Endothelial cell of umbilical vein (primary cell): ENCODE measurements around the gene ZBTB32. TPM values are rescaled to one million over a fixed set of nuclear protein-coding genes. Genes with fewer than 3 reads are reported as not detected.

ENCODE experiments used
- BruUV-seq: library from RNA; stranded (reverse); fragments of 400-500 nt; replicated peaks from 2 replicates; lab custom pipeline; 2021; lab: Mats Ljungman, UMichigan
- CTCF ChIA-PET: fragments of 300-600, 350-600 bp; sonication (Branson Sonifier 250); formaldehyde crosslinking; loops from one replicate; lab custom pipeline; 2021; ENCODE audit warnings: antibody characterized with exemption, inconsistent platforms; lab: Charles Lee
- POLR2A ChIA-PET: fragments of 300-600, 350-600 bp; sonication (Branson Sonifier 250); formaldehyde crosslinking; loops from one replicate; lab custom pipeline; 2021; ENCODE audit warnings: antibody characterized with exemption, inconsistent platforms; lab: Charles Lee
- DNase-seq: peaks from one replicate; pipeline ENCODE4 v3.0.0-alpha.2; 2011; ENCODE audit warnings: low read depth, low spot score
- FAIRE-seq: peaks from 2 replicates; lab custom pipeline; 2011; peaks lifted over from hg19 to GRCh38; lab: Jason Lieb, UNC
- H2AFZ ChIP-seq: 2 replicates; pipeline ENCODE4 v1.6.0; 2012; ENCODE audit warnings: low read depth, low read length, control low read depth, inconsistent platforms
- H3K27ac ChIP-seq: 2 replicates; pipeline ENCODE4 v1.5.1; 2011; ENCODE audit warnings: low read depth, mild to moderate bottlenecking, control low read depth, low read length, moderate library complexity; ENCODE audit not compliant: insufficient read depth
- H3K27me3 ChIP-seq, 2 experiments: 2 replicates each; pipeline versions ENCODE4 v1.6.0 to v1.6.1; 2011; ENCODE audit warnings: low read length in 2 of 2, mixed read lengths in 1 of 2; ENCODE audit not compliant: control insufficient read depth in 2 of 2, insufficient read depth in 2 of 2
- H3K36me3 ChIP-seq, 2 experiments: 2 replicates in 1 of 2; 3 replicates in 1 of 2; pipeline ENCODE4 v1.5.1; 2011; ENCODE audit warnings: low read length in 2 of 2, mild to moderate bottlenecking in 1 of 2, moderate library complexity in 1 of 2; ENCODE audit not compliant: control insufficient read depth in 2 of 2, insufficient read depth in 2 of 2; ENCODE audit errors: extremely low read depth in 1 of 2
- H3K4me1 ChIP-seq: 3 replicates; pipeline ENCODE4 v1.5.1; 2011; ENCODE audit warnings: mild to moderate bottlenecking, low read length; ENCODE audit not compliant: control insufficient read depth, insufficient read depth; ENCODE audit errors: extremely low read depth
- H3K4me2 ChIP-seq: 2 replicates; pipeline ENCODE4 v1.6.1; 2011; ENCODE audit warnings: low read length, control low read depth, mixed read lengths; ENCODE audit not compliant: insufficient read depth
- H3K4me3 ChIP-seq, 3 experiments: fragments of 200-600 bp in 1 of 3; sonication (generic), shearing (Covaris generic) in 1 of 3; replicated peaks in 1 of 3; 2 replicates each; pipeline ENCODE4 v1.5.1; 2011 to 2016; ENCODE audit warnings: control low read depth in 3 of 3, low read length in 3 of 3, mild to moderate bottlenecking in 2 of 3, inconsistent platforms in 1 of 3, low read depth in 1 of 3, moderate library complexity in 1 of 3; ENCODE audit not compliant: insufficient read depth in 1 of 3
- H3K79me2 ChIP-seq: 2 replicates; pipeline ENCODE4 v1.6.0; 2012; ENCODE audit warnings: low read length, inconsistent platforms; ENCODE audit not compliant: control insufficient read depth, insufficient read depth
- H3K9ac ChIP-seq: replicated peaks from 2 replicates; pipeline ENCODE3; 2011; ENCODE audit warnings: low read length, control low read depth; ENCODE audit not compliant: insufficient read depth; ENCODE audit errors: extremely low read depth
- H3K9me1 ChIP-seq: replicated peaks from 3 replicates; pipeline ENCODE4 v1.6.0; 2011; ENCODE audit warnings: mild to moderate bottlenecking, low read length; ENCODE audit not compliant: control insufficient read depth, insufficient read depth; ENCODE audit errors: extremely low read depth
- H3K9me3 ChIP-seq: replicated peaks from 2 replicates; pipeline ENCODE4 v1.5.1; 2012; ENCODE audit warnings: low read length, inconsistent platforms; ENCODE audit not compliant: control insufficient read depth, insufficient read depth
- H4K20me1 ChIP-seq: replicated peaks from 2 replicates; pipeline ENCODE3; 2011; ENCODE audit warnings: mild to moderate bottlenecking, low read length; ENCODE audit not compliant: control insufficient read depth, insufficient read depth; ENCODE audit errors: extremely low read depth
- CTCF ChIP-seq, 2 donors: IDR thresholded peaks; 1 replicate in 1 of 2; 2 replicates in 1 of 2; pipeline ENCODE4 v1.5.1; 2011; ENCODE audit warnings: low read length in 2 of 2, mild to moderate bottlenecking in 2 of 2, moderate library complexity in 2 of 2, control low read depth in 1 of 2, inconsistent platforms in 1 of 2, low read depth in 1 of 2; ENCODE audit not compliant: insufficient read depth in 1 of 2; ENCODE audit errors: extremely low read depth in 1 of 2
- EZH2 ChIP-seq: IDR thresholded peaks from 2 replicates; pipeline ENCODE4 v1.6.1; 2012; ENCODE audit warnings: borderline replicate concordance, low read depth, mild to moderate bottlenecking, moderate library complexity, low read length, inconsistent platforms; ENCODE audit not compliant: severe bottlenecking
- FOS ChIP-seq: IDR thresholded peaks from 2 replicates; pipeline ENCODE4 v1.6.1; 2011; ENCODE audit warnings: mild to moderate bottlenecking, low read length, moderate library complexity, borderline replicate concordance; ENCODE audit not compliant: insufficient read depth
- GATA2 ChIP-seq: IDR thresholded peaks from 2 replicates; pipeline ENCODE4 v1.7.0; 2011; ENCODE audit warnings: low read depth, mild to moderate bottlenecking, moderate library complexity, mixed read lengths, low read length; ENCODE audit not compliant: insufficient read length, insufficient read depth
- JUN ChIP-seq: IDR thresholded peaks from 2 replicates; pipeline ENCODE4 v1.6.1; 2011; ENCODE audit warnings: borderline replicate concordance, low read depth; ENCODE audit not compliant: insufficient read length, insufficient read depth
- MYC ChIP-seq: IDR thresholded peaks from one replicate; pipeline ENCODE4 v1.6.1; 2011; ENCODE audit warnings: mild to moderate bottlenecking, low read depth, low read length
- POLR2A ChIP-seq: IDR thresholded peaks from 2 replicates; pipeline ENCODE4 v1.6.1; 2012; ENCODE audit warnings: low read depth, mild to moderate bottlenecking, control low read depth, low read length
- POLR2AphosphoS5 ChIP-seq: IDR thresholded peaks from 2 replicates; pipeline ENCODE4 v1.6.1; 2012; ENCODE audit warnings: low read depth, mild to moderate bottlenecking, control low read depth, low read length, moderate library complexity; ENCODE audit not compliant: insufficient read depth
- dilution Hi-C: fragments of 300-500 bp; cut with MboI; formaldehyde crosslinking; loops from one replicate; pipeline ENCODE4 v1.15.0; 2019; ENCODE audit warnings: low sequenced_read_pairs; ENCODE audit not compliant: extremely low pct_ligation_motif_present
- intact Hi-C: fragments of 100-400 bp; cut with micrococcal nuclease; formaldehyde crosslinking; loops from one replicate; pipeline ENCODE4 v1.10.0; 2022
- polyA plus RNA-seq, 4 experiments: library from polyadenylated mRNA; depleted of rRNA in 3 of 4; stranded (reverse) in 3 of 4; unstranded in 1 of 4; fragments of >200 nt; gene quantifications; 2 replicates each; pipeline versions ENCODE4 v1.2.1 to v1.2.3, GENCODE V29; 2011 to 2012; ENCODE audit warnings: missing spikeins in 1 of 4
- total RNA-seq: library from RNA; stranded (reverse); gene quantifications from 2 replicates; pipeline ENCODE4 v1.2.3, GENCODE V29; 2021
- TF ChIP-seq, protein P1 (sequence below): IDR thresholded peaks from 2 replicates; pipeline ENCODE4 v1.6.1; 2011; ENCODE audit not compliant: insufficient read depth, insufficient read length

Gene ZBTB32
- total and polyA plus RNA-seq, 2 donors (not counting 3 experiments of a cell fraction or from before 2014, with no cell fraction given) = not detected

GRCh38 chr19:35732540-35733179, 28.3 kb downstream of the ZBTB32 start:
- H3K27ac ChIP-seq = no peak overlapping the region
- no peak overlapping the region for H2AFZ ChIP-seq
- no peak overlapping the region for H3K4me3 ChIP-seq
- dilution Hi-C loops (no loop called here), intact Hi-C loops (no loop called here)
- H3K4me1 ChIP-seq = no peaks in the 10 kb centered on the region
- H3K4me2 ChIP-seq = no peak overlapping the region
- H3K9me1 ChIP-seq = no peaks in the 10 kb centered on the region
- FAIRE-seq (no peak), DNase-seq (no peak)
- H3K27me3 ChIP-seq = no peaks in the 10 kb centered on the region
- POLR2A ChIA-PET = no interaction called here
- H3K9me3 ChIP-seq = no peaks in the 10 kb centered on the region
- no TSS peak for BruUV-seq
- H3K79me2 ChIP-seq = no peaks in the 10 kb centered on the region
- CTCF ChIA-PET = interaction anchor here (0.5 kb wide), 1 partner anchor 11 kb away, joined by 5 read pairs; no protein-coding TSS in a partner anchor
- no peak overlapping the region for H3K9ac ChIP-seq
- TF ChIP-seq, protein P1, sequence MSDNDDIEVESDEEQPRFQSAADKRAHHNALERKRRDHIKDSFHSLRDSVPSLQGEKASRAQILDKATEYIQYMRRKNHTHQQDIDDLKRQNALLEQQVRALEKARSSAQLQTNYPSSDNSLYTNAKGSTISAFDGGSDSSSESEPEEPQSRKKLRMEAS = no peak
- TF ChIP-seq EZH2 = no peak
- no peak for TF ChIP-seq CTCF (IDR thresholded peaks at IDR 0.05; ENCODE audit: extremely low read depth in 1 of 2, insufficient read depth in 1 of 2, low read depth in 1 of 2, low read length in 2 of 2)
- no peak for TF ChIP-seq FOS
- no peak for TF ChIP-seq MYC
- no peak for TF ChIP-seq GATA2
- no peak for TF ChIP-seq POLR2A
- TF ChIP-seq JUN = no peak
- TF ChIP-seq POLR2AphosphoS5 = no peak
- no peaks in the 10 kb centered on the region for H4K20me1 ChIP-seq
- H3K36me3 ChIP-seq = peaks cover 13 to 72% of the 10 kb centered on the region in 2 experiments
